MV-4-11 (cell line): ENCODE measurements around the gene KCNB1.
"Not testable (repeated sequence)": the region's sequence is repeated elsewhere in the genome, so short reads cannot be mapped to it uniquely, and the experiment has no call there.

ENCODE experiments used
- DNase-seq: peaks from one replicate; lab custom pipeline; 2025; lab: John Stamatoyannopoulos, UW

Gene KCNB1

GRCh38 chr20:49435639-49436038 lies 46.8 kb downstream of the KCNB1 start:
- no peak for DNase-seq

- DNase-seq = no peak
Measured at GRCh38 chr20:49433333-49433732, 49.1 kb downstream of the KCNB1 start.

GRCh38 chr20:49432550-49432949 lies 49.9 kb downstream of the KCNB1 start:
- DNase-seq = no peak

- DNase-seq = no peak
Measured at GRCh38 chr20:49431329-49431728, 51.1 kb downstream of the KCNB1 start.

- no peak for DNase-seq
Measured at GRCh38 chr20:49430320-49430719, 52.1 kb downstream of the KCNB1 start.

- DNase-seq = no peak
Measured at GRCh38 chr20:49427751-49428518, 54.5 kb downstream of the KCNB1 start.

GRCh38 chr20:49426873-49427272 lies 55.6 kb downstream of the KCNB1 start:
- peak; percentile 18 for DNase-seq

GRCh38 chr20:49426395-49426794 lies 56.1 kb downstream of the KCNB1 start:
- DNase-seq = no peak

GRCh38 chr20:49424536-49424935 lies 57.9 kb downstream of the KCNB1 start:
- no peak for DNase-seq

GRCh38 chr20:49422161-49422560 lies 60.3 kb downstream of the KCNB1 start:
- DNase-seq = no peak

GRCh38 chr20:49420811-49421295 lies 61.6 kb downstream of the KCNB1 start:
- DNase-seq = no peak

- no peak for DNase-seq
Measured at GRCh38 chr20:49420292-49420691, 62.2 kb downstream of the KCNB1 start.

- no peak for DNase-seq
Measured at GRCh38 chr20:49419785-49420184, 62.7 kb downstream of the KCNB1 start.

GRCh38 chr20:49418809-49419208 lies 63.7 kb downstream of the KCNB1 start:
- no peak for DNase-seq

- DNase-seq = no peak
Measured at GRCh38 chr20:49417843-49418555, 64.5 kb downstream of the KCNB1 start.

- no peak for DNase-seq
Measured at GRCh38 chr20:49415668-49416044, 66.8 kb downstream of the KCNB1 start.

GRCh38 chr20:49415005-49415667 lies 67.3 kb downstream of the KCNB1 start:
- DNase-seq = peak; percentile 86

GRCh38 chr20:49413677-49414076 lies 68.8 kb downstream of the KCNB1 start:
- no peak for DNase-seq

GRCh38 chr20:49412953-49413352 lies 69.5 kb downstream of the KCNB1 start:
- DNase-seq = no peak

- DNase-seq = no peak
Measured at GRCh38 chr20:49412254-49412653, 70.2 kb downstream of the KCNB1 start.

GRCh38 chr20:49411221-49411925 lies 71.1 kb downstream of the KCNB1 start:
- no peak for DNase-seq

- not testable (repeated sequence) for DNase-seq
Measured at GRCh38 chr20:49409975-49410621, 72.4 kb downstream of the KCNB1 start.
